ENCODE results near the gene MZT2A.
"Not testable (repeated sequence)": the region's sequence is repeated elsewhere in the genome, so short reads cannot be mapped to it uniquely, and the experiment has no call there.

- TF ChIP-seq, protein P1, sequence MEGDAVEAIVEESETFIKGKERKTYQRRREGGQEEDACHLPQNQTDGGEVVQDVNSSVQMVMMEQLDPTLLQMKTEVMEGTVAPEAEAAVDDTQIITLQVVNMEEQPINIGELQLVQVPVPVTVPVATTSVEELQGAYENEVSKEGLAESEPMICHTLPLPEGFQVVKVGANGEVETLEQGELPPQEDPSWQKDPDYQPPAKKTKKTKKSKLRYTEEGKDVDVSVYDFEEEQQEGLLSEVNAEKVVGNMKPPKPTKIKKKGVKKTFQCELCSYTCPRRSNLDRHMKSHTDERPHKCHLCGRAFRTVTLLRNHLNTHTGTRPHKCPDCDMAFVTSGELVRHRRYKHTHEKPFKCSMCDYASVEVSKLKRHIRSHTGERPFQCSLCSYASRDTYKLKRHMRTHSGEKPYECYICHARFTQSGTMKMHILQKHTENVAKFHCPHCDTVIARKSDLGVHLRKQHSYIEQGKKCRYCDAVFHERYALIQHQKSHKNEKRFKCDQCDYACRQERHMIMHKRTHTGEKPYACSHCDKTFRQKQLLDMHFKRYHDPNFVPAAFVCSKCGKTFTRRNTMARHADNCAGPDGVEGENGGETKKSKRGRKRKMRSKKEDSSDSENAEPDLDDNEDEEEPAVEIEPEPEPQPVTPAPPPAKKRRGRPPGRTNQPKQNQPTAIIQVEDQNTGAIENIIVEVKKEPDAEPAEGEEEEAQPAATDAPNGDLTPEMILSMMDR (IDR thresholded peaks at IDR 0.05 in 2 of 3, conservative IDR thresholded peaks at IDR 0.05 in 1 of 3; ENCODE audit: insufficient read depth in 2 of 3, low read depth in 1 of 3, low read length in 3 of 3) = not testable (repeated sequence)
- TF ChIP-seq, protein P2, sequence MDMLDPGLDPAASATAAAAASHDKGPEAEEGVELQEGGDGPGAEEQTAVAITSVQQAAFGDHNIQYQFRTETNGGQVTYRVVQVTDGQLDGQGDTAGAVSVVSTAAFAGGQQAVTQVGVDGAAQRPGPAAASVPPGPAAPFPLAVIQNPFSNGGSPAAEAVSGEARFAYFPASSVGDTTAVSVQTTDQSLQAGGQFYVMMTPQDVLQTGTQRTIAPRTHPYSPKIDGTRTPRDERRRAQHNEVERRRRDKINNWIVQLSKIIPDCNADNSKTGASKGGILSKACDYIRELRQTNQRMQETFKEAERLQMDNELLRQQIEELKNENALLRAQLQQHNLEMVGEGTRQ (CRISPR knock-in tag; IDR thresholded peaks at IDR 0.05) = not testable (repeated sequence)
- not testable (repeated sequence) for TF ChIP-seq ZFP1 (CRISPR knock-in tag; IDR thresholded peaks at IDR 0.05); NKRF (IDR thresholded peaks at IDR 0.05; ENCODE audit: borderline replicate concordance); MAX (CRISPR knock-in tag; IDR thresholded peaks at IDR 0.05)
These were observed 15.0 kb downstream of the MZT2A start for GRCh38 chr2:131477227-131477626.

Data from K562 (cell line).